ENCODE results near the gene JAG2. TPM values are rescaled to one million over a fixed set of nuclear protein-coding genes. Genes with fewer than 3 reads are reported as not detected.
A peak's percentile ranks its signal among the peaks of the same experiment; 100 is the strongest.

JAG2 gene
- total and polyA plus RNA-seq, 8 donors = 10.1 to 34.2 (median 14.6) TPM

- Histone ChIP-seq H3K27ac (peak overlapping the region in 1 of 2 donors; percentile 55), H3K9me3 (no peaks in the 10 kb centered on the region), H3K4me1 (peaks cover 16 to 43% of the 10 kb centered on the region in 2 donors), H3K4me3 (no peak overlapping the region), H3K27me3 (peaks cover 0 to 59% of the 10 kb centered on the region in 2 donors), H3K36me3 (no peaks in the 10 kb centered on the region)
- intact Hi-C loops (cut with DNase I) = no loop called here
- no peak for TF ChIP-seq CTCF (IDR thresholded peaks at IDR 0.05)
- no peak for DNase-seq
- no peak for ATAC-seq
Measured at GRCh38 chr14:105169776-105170655, 1.4 kb upstream of the JAG2 start.

- ATAC-seq (peak; percentile 17), DNase-seq (no peak)
- Histone ChIP-seq H3K4me1 (peaks cover 16 to 36% of the 10 kb centered on the region in 2 donors), H3K36me3 (no peaks in the 10 kb centered on the region), H3K27ac (peak overlapping the region in 1 of 2 donors; percentile 55), H3K27me3 (peaks cover 0 to 54% of the 10 kb centered on the region in 2 donors), H3K4me3 (peak overlapping the region in 1 of 2 donors; percentile 36), H3K9me3 (no peaks in the 10 kb centered on the region)
- intact Hi-C loops (cut with DNase I) = no loop called here
- TF ChIP-seq CTCF (IDR thresholded peaks at IDR 0.05) = peak; percentile 22 to 53
Measured at GRCh38 chr14:105168979-105169507, 467 bp upstream of the JAG2 start.

GRCh38 chr14:105168093-105168420 is 519 bp downstream of the JAG2 start:
- Histone ChIP-seq H3K36me3 (no peaks in the 10 kb centered on the region), H3K4me1 (peaks cover 16 to 36% of the 10 kb centered on the region in 2 donors), H3K4me3 (peak overlapping the region; percentile 35 to 48), H3K27ac (no peak overlapping the region), H3K9me3 (no peaks in the 10 kb centered on the region), H3K27me3 (peaks cover 0 to 52% of the 10 kb centered on the region in 2 donors)
- no peak for TF ChIP-seq CTCF (IDR thresholded peaks at IDR 0.05)
- intact Hi-C loops (cut with DNase I) = no loop called here
- ATAC-seq = no peak
- DNase-seq = no peak

- H3K36me3 ChIP-seq = no peaks in the 10 kb centered on the region
- intact Hi-C loops (cut with DNase I) = no loop called here
- H3K4me3 ChIP-seq = peak overlapping the region; percentile 35 to 48
- DNase-seq (peak in 1 of 4 donors; percentile 26), ATAC-seq (peak; percentile 14)
- peaks cover 16 to 36% of the 10 kb centered on the region in 2 donors for H3K4me1 ChIP-seq
- H3K9me3 ChIP-seq = no peaks in the 10 kb centered on the region
- no peak overlapping the region for H3K27ac ChIP-seq
- peak in 1 of 2 donors; percentile 21 for TF ChIP-seq CTCF (IDR thresholded peaks at IDR 0.05)
- peaks cover 0 to 52% of the 10 kb centered on the region in 2 donors for H3K27me3 ChIP-seq
Measured at GRCh38 chr14:105167303-105168092, 1.1 kb downstream of the JAG2 start.
